ENCODE data around the gene ZDHHC8.

ZDHHC8 gene

DNA sequence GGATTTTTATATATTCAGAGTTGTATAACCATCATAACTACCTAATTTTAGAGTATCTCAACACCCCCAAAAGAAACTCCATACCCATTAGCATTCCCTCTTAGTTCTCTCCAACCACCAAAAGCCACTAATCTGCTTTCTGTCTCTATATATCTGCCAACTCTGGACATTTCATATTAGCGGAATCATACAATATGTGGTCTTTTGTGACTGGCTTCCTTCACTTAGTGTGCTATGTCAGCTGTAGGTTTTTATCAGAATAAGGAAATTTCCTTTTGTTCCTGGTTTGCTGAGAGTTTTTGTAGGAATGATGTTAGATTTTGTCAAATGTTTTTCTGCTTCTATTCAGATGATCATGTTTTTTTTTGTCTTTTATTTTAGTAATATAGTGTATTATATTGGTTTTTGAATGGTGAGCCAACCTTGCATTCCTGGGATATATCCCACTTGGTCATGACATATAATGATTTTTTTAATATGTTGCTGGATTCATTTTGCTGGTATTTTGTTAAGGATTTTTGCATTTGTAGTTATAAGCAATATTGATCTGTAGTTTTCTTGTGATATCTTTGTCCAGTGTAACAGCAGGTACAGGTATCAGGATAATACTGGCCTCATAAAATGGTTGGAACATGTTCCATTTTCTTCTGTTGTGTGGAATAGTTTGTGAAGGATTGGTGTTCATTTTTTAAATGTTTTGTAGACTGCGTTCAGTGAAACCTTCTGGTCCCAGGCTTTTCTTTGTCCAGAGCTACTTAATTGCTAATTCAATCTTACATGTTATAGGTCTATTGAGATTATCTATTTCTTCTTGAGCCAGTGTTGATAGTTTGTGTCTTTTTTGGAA is 34.8 kb upstream of the ZDHHC8 start:
- FAIRE-seq: no peak

DNA sequence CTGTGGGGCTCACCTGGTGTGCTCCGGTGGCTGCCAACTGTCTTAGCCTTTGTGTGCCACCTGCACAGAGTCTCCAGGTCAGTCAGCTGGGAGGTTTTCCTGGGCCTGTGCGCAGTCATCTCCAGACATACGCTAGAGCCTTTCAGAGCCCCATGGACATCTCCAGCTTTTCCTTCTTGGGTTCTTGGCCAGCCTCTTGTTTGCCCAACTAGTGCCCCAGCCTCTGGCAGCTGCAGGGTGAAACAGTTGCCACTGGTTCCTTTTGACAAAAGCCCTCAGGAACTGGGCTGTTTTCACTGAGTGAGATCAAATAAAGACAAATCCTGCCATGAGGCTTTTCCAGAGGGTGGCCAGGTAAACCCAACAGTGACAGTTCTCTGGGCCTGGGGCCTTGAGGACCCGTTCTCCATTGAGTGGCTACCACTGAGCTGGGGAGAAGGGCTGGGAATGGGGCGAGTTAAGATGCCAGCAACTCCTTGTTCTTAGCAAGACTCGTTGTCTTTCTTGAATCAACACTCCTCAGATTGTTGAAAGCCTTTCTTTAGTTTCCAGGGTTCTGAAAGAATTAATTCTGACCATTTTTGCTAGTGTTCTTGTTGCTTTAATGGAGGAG is 32.4 kb upstream of the ZDHHC8 start:
- no peak for FAIRE-seq

DNA sequence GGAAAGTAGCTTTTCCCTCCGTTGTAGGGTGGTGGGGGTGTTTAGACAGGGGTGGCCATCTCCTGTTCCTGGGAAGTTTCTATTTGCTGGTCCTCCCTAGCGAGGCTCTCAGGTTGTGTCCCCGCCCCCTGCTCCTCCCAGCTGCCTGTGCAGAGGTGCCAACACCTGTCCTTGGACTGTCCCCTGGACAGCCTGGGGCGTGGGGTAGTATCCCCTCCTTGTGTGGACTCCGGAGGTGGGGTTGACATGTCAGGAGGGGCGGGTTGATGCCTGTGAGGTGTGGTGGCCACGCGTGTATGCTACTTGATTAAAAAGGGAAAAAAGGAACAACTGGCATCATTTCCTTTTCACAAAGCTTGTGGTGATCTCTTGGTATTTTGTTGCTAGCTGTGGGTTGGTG is 30.0 kb upstream of the ZDHHC8 start:
- no peak for FAIRE-seq

DNA sequence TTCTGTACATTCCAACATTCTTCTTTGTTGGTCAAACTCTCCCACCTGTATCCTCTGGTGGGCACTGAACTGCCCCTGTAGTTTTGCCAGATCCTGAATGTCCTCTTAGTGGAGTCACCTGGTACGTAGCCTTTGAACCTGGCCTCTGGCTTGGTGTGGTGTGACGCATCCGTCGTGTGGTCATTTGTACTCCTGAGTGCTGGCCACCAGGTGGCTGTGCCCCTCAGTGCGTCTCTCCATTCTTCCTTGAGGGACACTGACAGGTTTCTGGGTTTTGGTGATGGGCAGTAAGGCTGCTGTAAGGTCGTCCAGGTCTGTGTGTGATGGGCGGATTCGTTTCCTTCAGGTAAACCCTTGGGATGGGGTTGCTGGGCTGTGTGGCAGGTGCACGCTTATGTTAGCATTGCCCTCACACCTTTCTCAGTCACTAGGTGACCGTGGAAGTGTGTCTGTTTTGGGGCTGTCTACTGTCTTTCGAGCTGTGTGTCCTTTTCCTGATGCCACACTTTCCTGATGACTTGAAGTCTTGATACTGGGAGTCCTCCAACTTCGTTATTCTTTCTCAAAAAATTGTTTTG is 29.3 kb upstream of the ZDHHC8 start:
- FAIRE-seq: no peak

DNA sequence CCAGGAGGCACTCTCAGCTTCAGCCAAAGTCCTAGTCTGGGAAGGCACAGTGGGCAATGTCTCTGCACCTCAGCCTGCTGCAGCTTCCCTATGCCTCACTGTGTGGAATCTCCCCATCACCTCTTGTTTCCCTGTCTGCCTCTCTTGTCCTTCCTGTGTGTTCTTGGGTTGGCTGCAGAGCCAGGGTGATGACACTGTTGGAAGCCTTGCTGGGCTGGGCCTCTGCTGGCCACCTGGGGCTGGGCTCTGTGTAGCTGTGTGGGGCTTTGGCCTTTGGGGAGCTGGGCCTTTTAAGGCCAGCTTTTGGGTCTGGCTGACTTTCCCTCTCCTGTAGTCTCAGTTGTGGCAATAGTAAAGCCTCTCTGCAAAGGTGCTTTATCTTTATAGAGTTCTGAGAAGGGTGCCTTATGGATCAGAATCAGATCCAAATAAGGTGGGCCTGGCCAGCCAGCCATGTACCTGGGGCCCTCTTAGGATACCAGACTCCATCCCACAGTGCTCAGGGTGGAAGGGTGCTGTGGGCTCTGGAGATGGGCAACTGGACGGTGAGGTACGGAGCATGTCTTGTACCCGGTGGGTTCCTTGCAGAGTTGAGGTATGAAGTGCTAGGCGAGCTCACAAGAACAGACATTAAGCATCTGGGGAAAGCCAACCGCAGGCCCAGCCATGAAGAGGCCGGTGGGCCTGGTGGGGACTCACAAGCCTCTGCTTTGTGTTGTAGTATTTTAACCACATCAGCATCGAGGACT is 26.0 kb upstream of the ZDHHC8 start:
- FAIRE-seq: no peak

DNA sequence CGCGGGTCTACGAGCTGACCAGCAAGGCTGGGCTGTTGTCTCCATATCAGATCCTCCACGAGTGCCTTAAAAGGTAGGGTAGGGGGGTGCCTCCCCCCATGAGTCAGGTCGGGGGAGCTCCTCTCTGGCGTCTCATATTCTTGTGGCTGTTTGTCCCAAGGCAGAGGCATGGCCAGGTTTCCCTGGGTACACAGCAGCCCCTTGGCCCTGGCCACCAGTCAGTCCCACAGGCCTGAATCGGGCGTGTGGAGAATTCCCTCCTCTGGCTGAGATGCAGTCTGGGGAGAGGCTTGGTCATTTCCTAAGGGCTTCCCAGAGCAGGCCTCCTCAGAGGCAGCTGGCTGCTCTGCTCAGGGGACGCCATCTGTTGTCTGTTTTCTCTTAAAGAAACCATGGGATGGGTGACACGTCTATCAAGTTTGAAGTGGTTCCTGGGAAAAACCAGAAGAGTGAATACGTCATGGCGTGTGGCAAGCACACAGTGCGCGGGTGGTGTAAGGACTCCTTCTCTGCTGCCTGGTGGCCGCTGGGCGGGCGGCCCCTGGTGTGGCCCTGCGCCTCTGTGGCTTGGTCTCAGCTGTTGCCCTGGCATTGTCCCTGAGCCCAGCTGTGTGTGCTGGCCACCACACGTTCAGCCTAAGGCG is 25.3 kb upstream of the ZDHHC8 start:
- FAIRE-seq: no peak

DNA sequence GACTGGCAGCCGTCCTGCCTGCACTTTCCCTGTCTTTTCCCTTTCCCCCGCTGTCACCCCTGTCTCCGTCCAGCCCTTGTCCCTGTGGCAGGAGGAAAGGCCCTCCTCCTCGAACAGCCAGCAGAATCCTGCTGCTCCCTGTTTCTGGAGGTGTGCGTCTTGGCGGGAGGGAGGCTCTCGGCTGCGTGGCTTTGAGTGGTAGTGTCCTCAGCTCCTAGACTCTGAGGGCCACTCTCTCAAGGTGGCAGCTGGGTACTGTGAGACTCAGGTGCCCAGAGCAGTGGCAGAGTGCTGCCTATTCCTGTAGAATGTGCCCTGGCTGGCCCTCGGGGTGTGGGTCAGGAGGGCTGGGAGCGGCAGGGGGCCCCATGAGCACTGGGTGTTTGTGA is 24.8 kb upstream of the ZDHHC8 start:
- no peak for FAIRE-seq

DNA sequence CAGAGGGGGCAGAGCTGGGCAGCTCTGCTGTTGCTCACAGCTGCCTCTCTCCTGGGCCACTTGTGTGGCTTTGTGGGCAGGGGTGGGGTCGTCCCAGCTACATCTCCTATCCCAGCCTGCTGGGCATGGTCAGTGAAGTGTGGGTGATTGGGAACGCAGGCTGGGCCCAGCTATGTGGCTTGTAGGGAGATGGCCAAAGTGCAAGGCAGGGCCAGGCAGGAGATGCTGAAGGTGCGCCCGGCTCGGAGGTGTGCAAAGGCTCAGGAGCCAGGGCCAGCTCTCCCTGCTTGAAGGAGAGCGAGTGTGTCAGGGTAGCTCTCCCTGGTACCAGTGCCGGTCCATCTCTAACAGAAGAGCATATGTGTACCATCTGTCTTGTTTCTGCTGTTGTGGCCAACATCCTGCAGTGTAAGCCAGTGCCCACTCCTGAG is 24.1 kb upstream of the ZDHHC8 start:
- FAIRE-seq: no peak

DNA sequence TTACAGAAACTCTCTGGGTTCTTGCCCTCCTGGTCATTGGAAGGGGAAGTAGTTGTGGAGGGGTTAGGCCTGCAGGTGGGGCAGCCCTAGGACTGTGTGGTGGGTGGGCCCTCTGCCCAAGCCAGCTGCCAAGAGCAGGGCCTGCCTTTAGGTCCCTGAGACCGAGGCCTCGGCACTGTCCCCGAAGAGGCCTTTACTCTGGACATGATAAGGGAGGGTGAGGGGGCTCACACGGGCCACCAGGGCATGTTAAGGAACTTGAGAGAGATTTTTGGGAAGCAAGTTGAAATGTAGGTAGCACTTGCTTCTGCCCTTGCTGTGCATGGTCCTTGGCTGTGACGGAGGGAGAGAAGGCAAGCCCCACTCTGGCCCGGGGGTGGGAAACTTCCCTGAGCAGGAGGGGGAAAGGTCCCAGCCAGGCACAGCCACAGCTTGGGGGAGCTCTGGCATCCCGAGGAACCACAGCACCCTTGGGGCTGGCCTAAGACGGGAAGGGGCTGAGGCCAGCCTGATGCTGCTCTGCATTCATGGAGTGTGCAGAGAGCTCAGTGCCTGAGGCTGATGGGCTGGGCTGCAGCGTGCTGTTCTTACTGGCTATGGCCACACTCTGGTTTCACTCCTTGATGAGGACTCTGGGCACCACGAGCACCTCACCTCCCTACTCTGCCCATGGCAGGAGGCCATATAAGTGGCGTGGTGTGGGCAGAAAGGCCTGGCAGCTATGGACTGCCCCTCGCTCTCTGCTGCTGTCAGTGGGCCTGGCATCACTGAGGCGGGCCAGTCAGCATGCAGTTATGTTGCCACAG is 23.4 kb upstream of the ZDHHC8 start:
- FAIRE-seq: no peak

DNA sequence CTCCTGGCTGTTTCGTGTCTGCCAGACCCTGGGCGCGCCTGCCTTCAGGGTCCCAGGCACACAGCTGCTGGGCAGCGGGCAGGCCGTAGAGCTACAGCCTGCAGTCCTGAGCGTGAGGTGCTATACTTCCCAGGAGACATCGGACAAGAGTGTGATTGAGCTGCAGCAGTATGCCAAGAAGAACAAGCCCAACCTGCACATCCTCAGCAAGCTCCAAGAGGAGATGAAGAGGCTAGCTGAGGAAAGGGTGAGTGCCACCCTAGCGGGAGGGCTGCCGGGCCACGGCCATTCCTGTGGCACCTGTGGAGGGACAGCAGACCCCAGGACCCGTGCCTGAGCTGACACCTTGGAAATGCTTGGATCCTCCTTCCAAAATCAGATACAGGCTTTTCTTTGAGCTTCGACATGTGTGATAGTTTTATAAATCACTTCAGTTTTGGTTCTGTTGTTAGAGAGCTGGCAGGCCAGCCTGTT is 22.8 kb upstream of the ZDHHC8 start:
- no peak for FAIRE-seq

DNA sequence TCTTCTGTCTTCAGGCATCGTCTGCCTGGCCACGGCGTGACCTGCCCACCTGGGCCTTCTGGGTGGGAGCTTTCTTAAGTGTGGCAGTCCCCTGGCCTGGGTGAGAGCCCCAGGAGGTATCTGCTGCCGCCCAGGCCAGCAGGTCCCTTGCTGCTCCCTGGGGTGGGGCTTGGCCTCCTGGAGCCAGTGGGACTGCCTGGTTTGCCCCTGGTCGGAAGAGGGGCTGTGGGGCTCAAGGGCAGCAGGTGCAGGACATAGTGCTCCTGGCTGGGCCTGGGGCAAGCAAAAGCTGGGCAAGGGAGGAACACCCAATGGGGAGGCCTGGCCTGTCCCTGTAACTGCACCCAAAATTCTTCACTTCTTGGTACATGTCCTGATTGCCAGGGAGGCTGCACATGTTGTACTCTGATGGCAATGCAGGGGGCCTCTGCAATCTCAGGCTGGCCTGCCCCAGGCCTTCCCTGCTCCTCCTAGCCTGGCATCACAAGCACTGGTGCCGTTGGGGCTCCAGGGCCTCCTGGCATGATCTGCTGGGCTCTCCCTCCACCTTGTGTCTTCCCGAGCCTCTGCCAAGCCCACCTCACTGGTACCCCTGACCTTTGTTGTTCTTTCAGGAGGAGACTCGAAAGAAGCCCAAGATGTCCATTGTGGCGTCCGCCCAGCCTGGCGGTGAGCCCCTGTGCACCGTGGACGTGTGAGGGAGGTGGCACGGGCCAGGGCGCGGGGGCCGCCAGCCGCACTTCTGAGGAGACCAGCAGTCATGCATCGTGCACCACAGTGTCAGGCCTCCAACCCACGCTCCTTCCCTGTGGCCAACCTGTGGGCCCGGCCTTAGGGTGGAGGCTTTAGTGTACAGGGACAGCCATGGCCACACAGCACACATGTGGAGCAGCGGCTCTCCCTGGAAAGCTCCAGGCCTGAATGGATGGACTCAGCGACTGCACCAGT is 21.9 kb upstream of the ZDHHC8 start:
- no peak for FAIRE-seq

DNA sequence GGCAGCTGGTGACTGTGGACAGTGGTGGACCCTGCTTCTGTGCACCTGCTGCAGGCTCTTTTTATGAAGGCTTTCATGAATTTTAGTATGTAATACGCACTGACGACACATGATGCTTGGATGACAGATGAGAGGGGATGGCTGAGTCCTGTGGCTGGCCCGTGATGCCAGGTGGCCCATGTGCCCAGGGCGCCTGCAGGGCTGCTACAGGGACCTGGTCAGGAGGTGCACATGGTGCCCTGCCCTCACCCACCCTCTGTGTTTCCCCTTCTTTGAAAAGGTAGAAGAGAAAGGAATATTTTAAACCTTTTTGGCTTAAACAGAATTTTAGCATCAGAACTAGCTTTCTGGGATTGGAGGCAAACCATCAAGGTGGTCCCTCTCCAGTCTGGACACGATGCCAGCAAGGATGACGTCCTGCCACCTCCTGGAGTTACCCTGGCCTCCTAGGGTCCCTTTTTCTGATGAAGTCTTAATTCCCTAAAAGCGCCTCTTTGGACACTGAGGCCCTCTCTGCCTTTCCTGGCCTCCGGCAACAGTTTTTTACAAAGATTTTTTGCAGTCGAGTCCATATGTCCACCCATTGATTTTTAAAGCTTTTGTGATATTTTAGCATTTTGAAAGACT is 21.1 kb upstream of the ZDHHC8 start:
- no peak for FAIRE-seq

DNA sequence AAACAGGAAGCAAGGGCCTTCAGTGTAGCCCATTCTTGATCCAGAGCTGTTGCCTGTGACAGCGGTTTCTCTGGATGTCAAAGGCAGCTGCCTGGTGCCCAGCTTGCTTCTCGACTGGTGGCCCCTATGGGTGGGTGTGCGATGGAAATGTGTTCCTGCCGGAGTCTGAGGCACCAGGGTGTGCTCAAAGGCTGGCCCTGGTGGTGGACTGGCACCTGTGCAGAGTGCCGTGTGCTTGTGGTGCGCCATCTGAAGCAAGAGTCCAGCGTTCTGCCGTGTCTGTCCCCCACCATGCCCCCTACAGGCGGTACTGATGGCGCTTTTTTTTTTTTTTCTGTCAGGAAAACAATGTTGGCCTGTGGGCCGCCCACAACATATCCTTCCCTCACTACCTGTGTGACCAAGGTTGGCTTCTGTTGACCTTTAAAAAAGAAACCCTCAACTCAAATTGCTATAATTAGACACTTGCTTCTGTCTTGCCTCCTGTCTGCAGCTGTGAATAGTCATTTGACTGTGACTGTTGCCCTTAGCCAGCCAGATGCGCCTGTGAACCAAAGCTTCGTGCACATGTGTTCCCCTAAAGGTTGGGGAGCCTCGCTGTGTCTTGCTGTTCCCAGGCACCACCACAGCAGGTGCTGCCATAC is 20.4 kb upstream of the ZDHHC8 start:
- no peak for FAIRE-seq

DNA sequence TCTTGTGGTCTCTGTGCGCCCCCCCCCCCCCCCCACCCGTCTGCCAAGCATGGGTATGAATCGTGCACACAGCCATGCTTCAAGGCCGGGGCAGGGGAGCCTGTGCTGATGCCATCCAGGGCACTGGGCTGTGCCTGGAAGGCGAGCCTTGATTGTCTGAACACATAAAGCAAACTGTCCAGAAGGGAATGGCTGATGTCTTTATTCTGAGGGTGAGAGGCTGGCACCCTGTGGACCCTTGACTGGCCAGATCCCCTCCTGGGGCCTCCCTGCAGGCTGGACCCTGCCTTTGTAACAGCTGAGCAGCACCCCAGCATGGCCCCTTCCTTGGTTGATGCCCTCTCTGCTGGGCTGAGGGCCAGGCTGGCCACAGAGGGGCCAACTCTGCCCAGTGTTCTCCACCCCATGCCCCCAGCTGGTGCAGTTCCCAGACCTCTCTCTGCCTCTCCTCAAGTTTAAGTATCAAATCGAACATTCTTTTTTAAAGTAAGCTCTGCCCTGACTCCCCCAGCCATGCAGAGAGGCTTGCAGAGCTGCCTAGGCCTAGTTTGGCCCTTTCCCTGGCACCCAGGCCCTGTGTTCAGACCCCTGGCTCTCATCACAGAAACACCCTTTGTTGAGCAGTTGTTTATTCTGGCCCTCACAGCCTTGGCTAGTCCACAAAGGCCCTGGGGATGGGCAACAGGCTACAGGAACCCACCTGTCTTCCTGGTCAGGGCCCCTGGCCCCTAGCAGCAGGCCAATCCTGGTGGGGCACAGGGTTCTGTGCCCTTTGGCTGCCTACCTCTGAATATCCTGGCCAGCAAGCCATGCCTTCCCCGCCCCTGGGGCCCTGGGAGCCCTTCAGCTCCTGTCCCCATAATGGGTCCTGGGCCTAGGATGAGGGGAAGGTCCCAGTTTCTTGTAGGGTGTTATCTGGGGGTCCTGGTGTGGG is 19.6 kb upstream of the ZDHHC8 start:
- FAIRE-seq: no peak

DNA sequence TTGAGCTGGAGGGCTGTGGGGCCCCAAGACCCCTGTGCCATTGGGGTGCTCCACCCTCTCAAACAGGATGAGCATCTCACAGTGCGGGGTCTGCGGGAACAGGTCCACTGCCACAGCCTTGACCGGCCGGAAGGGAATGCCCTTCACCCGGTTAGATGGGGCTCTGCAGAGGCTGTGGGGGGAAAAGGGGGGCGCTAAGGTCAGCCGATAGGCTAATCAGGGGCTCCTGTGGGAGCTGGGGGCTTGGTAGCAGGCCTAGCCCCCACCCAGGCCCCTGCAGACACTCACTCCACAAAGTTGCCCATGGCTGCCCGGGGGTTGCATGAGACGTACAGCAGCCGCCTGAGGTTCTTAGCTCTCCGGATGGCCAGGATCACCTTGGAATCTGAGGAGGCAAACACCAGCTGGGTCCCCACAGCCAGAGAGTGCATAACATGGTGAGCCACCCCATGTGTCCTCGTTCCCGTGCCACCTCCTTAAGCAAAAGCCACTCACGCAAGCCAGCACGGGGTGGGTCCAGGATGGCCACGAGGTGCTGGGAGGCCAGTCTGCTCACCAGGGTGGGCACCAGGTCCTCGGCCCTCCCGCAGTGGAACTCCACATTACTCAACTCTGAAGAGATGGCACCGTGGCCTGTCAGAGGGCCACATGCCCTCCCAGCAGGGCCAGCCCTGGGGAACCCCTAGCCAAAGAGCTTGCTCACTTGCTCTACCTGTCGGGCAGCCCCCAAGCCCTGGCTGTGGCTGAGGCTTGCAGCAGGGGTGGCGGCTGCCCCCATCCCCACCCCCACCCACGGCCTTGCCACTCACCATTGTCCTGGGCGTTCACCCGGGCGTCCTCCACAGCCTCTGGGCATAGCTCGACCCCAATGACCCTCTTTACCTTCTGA is 18.7 kb upstream of the ZDHHC8 start:
- no peak for FAIRE-seq

DNA sequence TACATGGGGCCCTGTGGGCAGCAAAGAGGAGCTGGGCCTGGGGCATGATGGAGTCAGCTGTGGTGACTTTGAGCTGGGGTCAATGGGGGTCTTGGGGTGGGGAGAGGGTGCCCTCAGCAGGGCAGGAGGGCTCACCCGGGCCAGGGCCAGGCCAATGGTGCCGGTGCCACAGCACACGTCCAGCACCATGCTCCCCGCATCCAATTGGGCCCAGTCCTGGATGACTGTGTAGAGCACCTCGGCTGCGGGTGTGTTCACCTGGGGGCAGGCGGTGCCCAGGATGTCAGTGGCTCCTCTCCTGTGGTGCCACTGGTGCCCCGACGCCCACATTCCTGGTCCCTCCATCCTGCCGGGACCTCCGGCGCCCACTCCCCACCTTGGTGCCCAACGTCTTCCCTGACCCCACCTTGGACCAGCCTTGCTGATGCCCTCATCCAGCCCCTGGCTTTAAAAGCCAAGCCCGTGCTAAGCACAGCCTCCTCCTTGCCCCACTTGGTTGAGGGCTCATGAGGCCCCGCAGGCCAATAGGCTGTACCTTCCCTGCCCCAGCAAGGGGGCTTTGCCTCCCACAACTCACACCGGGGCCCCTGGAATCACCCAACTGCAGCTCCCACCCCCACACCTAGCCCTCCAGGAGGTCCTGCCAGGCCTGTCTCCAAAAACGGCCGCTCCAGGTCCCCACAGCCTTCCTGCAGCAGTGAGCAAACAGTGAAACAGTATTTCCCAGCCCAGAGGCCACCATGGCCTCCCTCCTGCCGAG is 17.9 kb upstream of the ZDHHC8 start:
- FAIRE-seq: no peak

Measured in colon (tissue), 2 donors.